GM23338 (cell line): ENCODE measurements around the gene TBCD.

Experiments
- CREB1 ChIP-seq: fragments of 250-450 bp; sonication (Bioruptor Pico); IDR thresholded peaks from 2 replicates; pipeline ENCODE4 v1.5.0; 2020; ENCODE audit warnings: low read depth, mild to moderate bottlenecking, moderate library complexity
- EZH2 ChIP-seq: fragments of 200-600 bp; sonication (generic); IDR thresholded peaks from one replicate; pipeline ENCODE4 v1.8.0; 2017; ENCODE audit warnings: antibody characterized with exemption, mild to moderate bottlenecking, low read depth; ENCODE audit not compliant: unreplicated experiment
- EZH2phosphoT487 ChIP-seq: fragments of 200-600 bp; sonication (generic); IDR thresholded peaks from one replicate; pipeline ENCODE4 v1.8.1; 2018; ENCODE audit warnings: antibody characterized with exemption; ENCODE audit not compliant: unreplicated experiment
- JUNB ChIP-seq: IDR thresholded peaks from one replicate; pipeline ENCODE4 v1.6.1; 2016; ENCODE audit warnings: antibody characterized with exemption; ENCODE audit not compliant: unreplicated experiment
- NANOG ChIP-seq: IDR thresholded peaks from 2 replicates; pipeline ENCODE4 v1.6.1; 2016; ENCODE audit warnings: antibody characterized with exemption, borderline replicate concordance
- POLR2AphosphoS5 ChIP-seq: IDR thresholded peaks from 2 replicates; pipeline ENCODE4 v1.6.1; 2016; ENCODE audit warnings: antibody characterized with exemption, low read depth
- STAT1 ChIP-seq: IDR thresholded peaks from one replicate; pipeline ENCODE4 v1.6.1; 2016; ENCODE audit warnings: antibody characterized with exemption; ENCODE audit not compliant: unreplicated experiment
- ZNF114 ChIP-seq: fragments of 250-450 bp; sonication (Bioruptor Pico); IDR thresholded peaks from 2 replicates; pipeline ENCODE4 v1.5.0; 2020; ENCODE audit warnings: mild to moderate bottlenecking, moderate library complexity
- ZNF331 ChIP-seq: fragments of 250-450 bp; sonication (Bioruptor Pico); IDR thresholded peaks from 2 replicates; pipeline ENCODE4 v1.5.0; 2020; ENCODE audit warnings: low read depth, mild to moderate bottlenecking, moderate library complexity
- TF ChIP-seq, protein P1 (sequence below), 2 experiments: fragments of 200-600 bp in 1 of 2; sonication (generic) in 1 of 2; conservative IDR thresholded peaks; 2 replicates each; pipeline versions ENCODE4 v1.5.1 to v1.6.1; 2016 to 2017; ENCODE audit warnings: antibody characterized with exemption in 2 of 2, low read depth in 2 of 2, mild to moderate bottlenecking in 2 of 2, moderate library complexity in 1 of 2
- TF ChIP-seq, protein P2 (sequence below): IDR thresholded peaks from 2 replicates; pipeline ENCODE4 v1.6.1; 2016; ENCODE audit warnings: antibody characterized with exemption
- TF ChIP-seq, protein P3 (sequence below): IDR thresholded peaks from one replicate; pipeline ENCODE4 v1.6.1; 2018; ENCODE audit warnings: antibody characterized with exemption; ENCODE audit not compliant: unreplicated experiment
- TF ChIP-seq, protein P4 (sequence below): fragments of 250-450 bp; sonication (Bioruptor Pico); IDR thresholded peaks from 2 replicates; pipeline ENCODE4 v1.5.0; 2020; ENCODE audit warnings: mild to moderate bottlenecking, moderate library complexity

DNA sequence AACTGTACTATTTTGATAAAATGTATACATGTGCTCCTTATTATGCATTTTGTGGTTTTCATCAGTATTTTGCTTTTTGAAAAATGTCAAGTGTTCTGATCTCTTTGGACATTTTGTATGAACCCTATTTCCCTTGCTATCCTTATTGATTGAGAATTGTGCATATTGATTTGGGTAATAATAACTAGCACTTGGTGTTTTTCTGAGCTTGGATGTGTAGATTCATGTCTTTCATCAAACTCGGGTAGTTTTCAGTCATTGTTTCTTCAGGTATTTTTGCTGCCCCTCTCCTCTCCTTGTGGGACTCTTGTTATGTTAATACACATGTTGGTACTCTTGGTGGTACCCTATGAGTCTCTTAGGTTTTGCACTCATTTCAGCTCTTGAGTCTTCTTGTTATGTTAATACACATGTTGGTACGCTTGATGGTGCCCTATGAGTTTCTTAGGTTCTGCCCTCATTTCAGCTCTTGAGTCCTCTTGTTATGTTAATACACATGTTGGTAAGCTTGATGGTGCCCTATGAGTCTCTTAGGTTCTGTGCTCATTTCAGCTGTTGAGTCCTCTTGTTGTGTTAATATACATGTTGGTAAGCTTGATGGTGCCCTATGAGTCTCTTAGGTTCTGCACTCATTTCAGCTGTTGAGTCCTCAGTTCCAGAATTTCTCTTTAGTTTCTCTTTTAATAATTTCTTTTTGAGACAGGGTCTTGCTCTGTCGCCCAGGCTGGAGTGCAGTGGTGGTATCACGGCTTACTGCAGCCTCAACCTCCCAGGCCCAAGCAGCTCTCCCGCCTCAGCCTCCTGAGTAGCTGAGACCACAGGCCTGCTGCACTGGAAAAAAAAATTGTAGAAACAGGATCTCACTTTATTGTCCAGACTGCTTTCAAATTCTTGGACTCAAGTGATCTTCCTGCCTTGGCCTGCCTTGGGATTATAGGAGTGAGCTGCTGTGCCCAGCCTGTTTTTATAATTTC is 68.7 kb downstream of the TBCD start:
- TF ChIP-seq, protein P1, sequence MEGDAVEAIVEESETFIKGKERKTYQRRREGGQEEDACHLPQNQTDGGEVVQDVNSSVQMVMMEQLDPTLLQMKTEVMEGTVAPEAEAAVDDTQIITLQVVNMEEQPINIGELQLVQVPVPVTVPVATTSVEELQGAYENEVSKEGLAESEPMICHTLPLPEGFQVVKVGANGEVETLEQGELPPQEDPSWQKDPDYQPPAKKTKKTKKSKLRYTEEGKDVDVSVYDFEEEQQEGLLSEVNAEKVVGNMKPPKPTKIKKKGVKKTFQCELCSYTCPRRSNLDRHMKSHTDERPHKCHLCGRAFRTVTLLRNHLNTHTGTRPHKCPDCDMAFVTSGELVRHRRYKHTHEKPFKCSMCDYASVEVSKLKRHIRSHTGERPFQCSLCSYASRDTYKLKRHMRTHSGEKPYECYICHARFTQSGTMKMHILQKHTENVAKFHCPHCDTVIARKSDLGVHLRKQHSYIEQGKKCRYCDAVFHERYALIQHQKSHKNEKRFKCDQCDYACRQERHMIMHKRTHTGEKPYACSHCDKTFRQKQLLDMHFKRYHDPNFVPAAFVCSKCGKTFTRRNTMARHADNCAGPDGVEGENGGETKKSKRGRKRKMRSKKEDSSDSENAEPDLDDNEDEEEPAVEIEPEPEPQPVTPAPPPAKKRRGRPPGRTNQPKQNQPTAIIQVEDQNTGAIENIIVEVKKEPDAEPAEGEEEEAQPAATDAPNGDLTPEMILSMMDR (conservative IDR thresholded peaks at IDR 0.05; ENCODE audit: low read depth in 2 of 2) = no peak
- TF ChIP-seq EZH2 (no peak), EZH2phosphoT487 (no peak), CREB1 (no peak), POLR2AphosphoS5 (no peak), ZNF114 (CRISPR knock-in tag) (no peak), ZNF331 (no peak), NANOG (peak; percentile 15; the same call in 1 of the 2 replicates), JUNB (no peak), STAT1 (no peak)
- TF ChIP-seq, protein P2, sequence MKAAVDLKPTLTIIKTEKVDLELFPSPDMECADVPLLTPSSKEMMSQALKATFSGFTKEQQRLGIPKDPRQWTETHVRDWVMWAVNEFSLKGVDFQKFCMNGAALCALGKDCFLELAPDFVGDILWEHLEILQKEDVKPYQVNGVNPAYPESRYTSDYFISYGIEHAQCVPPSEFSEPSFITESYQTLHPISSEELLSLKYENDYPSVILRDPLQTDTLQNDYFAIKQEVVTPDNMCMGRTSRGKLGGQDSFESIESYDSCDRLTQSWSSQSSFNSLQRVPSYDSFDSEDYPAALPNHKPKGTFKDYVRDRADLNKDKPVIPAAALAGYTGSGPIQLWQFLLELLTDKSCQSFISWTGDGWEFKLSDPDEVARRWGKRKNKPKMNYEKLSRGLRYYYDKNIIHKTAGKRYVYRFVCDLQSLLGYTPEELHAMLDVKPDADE = no peak
- TF ChIP-seq, protein P3, sequence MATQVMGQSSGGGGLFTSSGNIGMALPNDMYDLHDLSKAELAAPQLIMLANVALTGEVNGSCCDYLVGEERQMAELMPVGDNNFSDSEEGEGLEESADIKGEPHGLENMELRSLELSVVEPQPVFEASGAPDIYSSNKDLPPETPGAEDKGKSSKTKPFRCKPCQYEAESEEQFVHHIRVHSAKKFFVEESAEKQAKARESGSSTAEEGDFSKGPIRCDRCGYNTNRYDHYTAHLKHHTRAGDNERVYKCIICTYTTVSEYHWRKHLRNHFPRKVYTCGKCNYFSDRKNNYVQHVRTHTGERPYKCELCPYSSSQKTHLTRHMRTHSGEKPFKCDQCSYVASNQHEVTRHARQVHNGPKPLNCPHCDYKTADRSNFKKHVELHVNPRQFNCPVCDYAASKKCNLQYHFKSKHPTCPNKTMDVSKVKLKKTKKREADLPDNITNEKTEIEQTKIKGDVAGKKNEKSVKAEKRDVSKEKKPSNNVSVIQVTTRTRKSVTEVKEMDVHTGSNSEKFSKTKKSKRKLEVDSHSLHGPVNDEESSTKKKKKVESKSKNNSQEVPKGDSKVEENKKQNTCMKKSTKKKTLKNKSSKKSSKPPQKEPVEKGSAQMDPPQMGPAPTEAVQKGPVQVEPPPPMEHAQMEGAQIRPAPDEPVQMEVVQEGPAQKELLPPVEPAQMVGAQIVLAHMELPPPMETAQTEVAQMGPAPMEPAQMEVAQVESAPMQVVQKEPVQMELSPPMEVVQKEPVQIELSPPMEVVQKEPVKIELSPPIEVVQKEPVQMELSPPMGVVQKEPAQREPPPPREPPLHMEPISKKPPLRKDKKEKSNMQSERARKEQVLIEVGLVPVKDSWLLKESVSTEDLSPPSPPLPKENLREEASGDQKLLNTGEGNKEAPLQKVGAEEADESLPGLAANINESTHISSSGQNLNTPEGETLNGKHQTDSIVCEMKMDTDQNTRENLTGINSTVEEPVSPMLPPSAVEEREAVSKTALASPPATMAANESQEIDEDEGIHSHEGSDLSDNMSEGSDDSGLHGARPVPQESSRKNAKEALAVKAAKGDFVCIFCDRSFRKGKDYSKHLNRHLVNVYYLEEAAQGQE = no peak
- TF ChIP-seq, protein P4, sequence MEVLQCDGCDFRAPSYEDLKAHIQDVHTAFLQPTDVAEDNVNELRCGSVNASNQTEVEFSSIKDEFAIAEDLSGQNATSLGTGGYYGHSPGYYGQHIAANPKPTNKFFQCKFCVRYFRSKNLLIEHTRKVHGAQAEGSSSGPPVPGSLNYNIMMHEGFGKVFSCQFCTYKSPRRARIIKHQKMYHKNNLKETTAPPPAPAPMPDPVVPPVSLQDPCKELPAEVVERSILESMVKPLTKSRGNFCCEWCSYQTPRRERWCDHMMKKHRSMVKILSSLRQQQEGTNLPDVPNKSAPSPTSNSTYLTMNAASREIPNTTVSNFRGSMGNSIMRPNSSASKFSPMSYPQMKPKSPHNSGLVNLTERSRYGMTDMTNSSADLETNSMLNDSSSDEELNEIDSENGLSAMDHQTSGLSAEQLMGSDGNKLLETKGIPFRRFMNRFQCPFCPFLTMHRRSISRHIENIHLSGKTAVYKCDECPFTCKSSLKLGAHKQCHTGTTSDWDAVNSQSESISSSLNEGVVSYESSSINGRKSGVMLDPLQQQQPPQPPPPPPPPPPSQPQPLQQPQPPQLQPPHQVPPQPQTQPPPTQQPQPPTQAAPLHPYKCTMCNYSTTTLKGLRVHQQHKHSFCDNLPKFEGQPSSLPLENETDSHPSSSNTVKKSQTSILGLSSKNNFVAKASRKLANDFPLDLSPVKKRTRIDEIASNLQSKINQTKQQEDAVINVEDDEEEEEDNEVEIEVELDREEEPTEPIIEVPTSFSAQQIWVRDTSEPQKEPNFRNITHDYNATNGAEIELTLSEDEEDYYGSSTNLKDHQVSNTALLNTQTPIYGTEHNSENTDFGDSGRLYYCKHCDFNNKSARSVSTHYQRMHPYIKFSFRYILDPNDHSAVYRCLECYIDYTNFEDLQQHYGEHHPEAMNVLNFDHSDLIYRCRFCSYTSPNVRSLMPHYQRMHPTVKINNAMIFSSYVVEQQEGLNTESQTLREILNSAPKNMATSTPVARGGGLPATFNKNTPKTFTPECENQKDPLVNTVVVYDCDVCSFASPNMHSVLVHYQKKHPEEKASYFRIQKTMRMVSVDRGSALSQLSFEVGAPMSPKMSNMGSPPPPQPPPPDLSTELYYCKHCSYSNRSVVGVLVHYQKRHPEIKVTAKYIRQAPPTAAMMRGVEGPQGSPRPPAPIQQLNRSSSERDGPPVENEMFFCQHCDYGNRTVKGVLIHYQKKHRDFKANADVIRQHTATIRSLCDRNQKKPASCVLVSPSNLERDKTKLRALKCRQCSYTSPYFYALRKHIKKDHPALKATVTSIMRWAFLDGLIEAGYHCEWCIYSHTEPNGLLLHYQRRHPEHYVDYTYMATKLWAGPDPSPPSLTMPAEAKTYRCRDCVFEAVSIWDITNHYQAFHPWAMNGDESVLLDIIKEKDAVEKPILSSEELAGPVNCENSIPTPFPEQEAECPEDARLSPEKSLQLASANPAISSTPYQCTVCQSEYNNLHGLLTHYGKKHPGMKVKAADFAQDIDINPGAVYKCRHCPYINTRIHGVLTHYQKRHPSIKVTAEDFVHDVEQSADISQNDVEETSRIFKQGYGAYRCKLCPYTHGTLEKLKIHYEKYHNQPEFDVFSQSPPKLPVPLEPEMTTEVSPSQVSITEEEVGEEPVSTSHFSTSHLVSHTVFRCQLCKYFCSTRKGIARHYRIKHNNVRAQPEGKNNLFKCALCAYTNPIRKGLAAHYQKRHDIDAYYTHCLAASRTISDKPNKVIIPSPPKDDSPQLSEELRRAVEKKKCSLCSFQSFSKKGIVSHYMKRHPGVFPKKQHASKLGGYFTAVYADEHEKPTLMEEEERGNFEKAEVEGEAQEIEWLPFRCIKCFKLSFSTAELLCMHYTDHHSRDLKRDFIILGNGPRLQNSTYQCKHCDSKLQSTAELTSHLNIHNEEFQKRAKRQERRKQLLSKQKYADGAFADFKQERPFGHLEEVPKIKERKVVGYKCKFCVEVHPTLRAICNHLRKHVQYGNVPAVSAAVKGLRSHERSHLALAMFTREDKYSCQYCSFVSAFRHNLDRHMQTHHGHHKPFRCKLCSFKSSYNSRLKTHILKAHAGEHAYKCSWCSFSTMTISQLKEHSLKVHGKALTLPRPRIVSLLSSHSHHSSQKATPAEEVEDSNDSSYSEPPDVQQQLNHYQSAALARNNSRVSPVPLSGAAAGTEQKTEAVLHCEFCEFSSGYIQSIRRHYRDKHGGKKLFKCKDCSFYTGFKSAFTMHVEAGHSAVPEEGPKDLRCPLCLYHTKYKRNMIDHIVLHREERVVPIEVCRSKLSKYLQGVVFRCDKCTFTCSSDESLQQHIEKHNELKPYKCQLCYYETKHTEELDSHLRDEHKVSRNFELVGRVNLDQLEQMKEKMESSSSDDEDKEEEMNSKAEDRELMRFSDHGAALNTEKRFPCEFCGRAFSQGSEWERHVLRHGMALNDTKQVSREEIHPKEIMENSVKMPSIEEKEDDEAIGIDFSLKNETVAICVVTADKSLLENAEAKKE (CRISPR knock-in tag) = no peak
